Right lobe of liver (tissue), 6 donors: ENCODE data around the gene DAG1. TPM values are rescaled to one million over a fixed set of nuclear protein-coding genes. Genes with fewer than 3 reads are reported as not detected.
A peak's percentile ranks its signal among the peaks of the same experiment; 100 is the strongest.

Source experiments
- ATAC-seq, 4 donors: fragments of 200-7000 bp; cut with Tn5 transposase; one replicate each; pipeline ENCODE4 v1.9.1; 2020; ENCODE audit warnings: mild to moderate bottlenecking in 4 of 4, moderate library complexity in 4 of 4
- DNase-seq, 3 donors: peaks; one replicate each; pipeline ENCODE4 v3.0.0-alpha.2; 2020
- H3K27ac ChIP-seq, 3 donors: fragments of 200-600 bp; one replicate each; pipeline ENCODE4 v1.8.0; 2022
- H3K27me3 ChIP-seq, 2 donors: fragments of 200-600 bp; one replicate each; pipeline ENCODE4 v1.8.0; 2022
- H3K36me3 ChIP-seq, 4 donors: fragments of 200-600 bp; sonication (generic) in 1 of 4; one replicate each; pipeline versions ENCODE4 v1.5.1 to v1.8.0; 2017 to 2022; ENCODE audit warnings: control low read depth in 1 of 4
- H3K4me1 ChIP-seq, 4 donors: fragments of 200-600 bp; sonication (generic) in 1 of 4; one replicate each; pipeline versions ENCODE4 v1.5.1 to v1.8.0; 2017 to 2022; ENCODE audit warnings: control low read depth in 1 of 4
- H3K4me3 ChIP-seq, 3 donors: fragments of 200-600 bp; one replicate each; pipeline ENCODE4 v1.8.0; 2022
- H3K9me3 ChIP-seq, 4 donors: fragments of 200-600 bp; sonication (generic) in 1 of 4; one replicate each; pipeline versions ENCODE4 v1.5.1 to v1.8.0; 2017 to 2022; ENCODE audit warnings: control low read depth in 1 of 4
- CTCF ChIP-seq, 4 donors: fragments of 200-600 bp in 3 of 4; fragments of 450-650 bp in 1 of 4; IDR thresholded peaks; one replicate each; pipeline versions ENCODE4 v1.5.1 to v1.8.0; 2016 to 2022; ENCODE audit warnings: antibody characterized with exemption in 4 of 4, mild to moderate bottlenecking in 2 of 4
- POLR2A ChIP-seq: fragments of 450-650 bp; IDR thresholded peaks from one replicate; pipeline ENCODE4 v1.6.1; 2017; ENCODE audit warnings: antibody characterized with exemption, mild to moderate bottlenecking
- WGBS: methylation state at CpG from one replicate; pipeline ENCODE4 v1.1.6; 2018; ENCODE audit warnings: low coverage, low lambda C conversion rate; ENCODE audit not compliant: insufficient coverage; ENCODE audit errors: missing lambda C conversion rate; 5-methylcytosine and 5-hydroxymethylcytosine counted together
- intact Hi-C, 2 donors: fragments of 100-400 bp; cut with DNase I; formaldehyde crosslinking; loops; one replicate each; pipeline versions ENCODE4 v1.11.2 to v1.14.1; 2022
- total RNA-seq, 6 experiments: library from RNA; depleted of rRNA in 2 of 6; stranded (reverse); fragments of >200 nt in 2 of 6; fragmentation: NEBNext Ultra II Directional in 3 of 6; extraction: Animal tissue kit (Norgen Biotek cat#: 25700) in 3 of 6; gene quantifications; one replicate each; pipeline versions ENCODE4 v1.1.0 to v1.2.4, GENCODE V29; 2016 to 2023
- donor health status: DM: no; HTN: yes; CAD: no.
- donor health status: DM: no; HTN: no; CAD: no.
- donor health status: DM: no; HTN: no; CAD: no.
- donor health status: DM: no; HTN: yes; CAD: no.
- donor health status: DM: no; HTN: yes; CAD: no.

DAG1 gene
- total RNA-seq, 6 experiments from 2014 or later = 54.5 to 92.5 (median 65.2) TPM

- DNase-seq (no peak), ATAC-seq (no peak)
- TF ChIP-seq POLR2A (no peak), CTCF (IDR thresholded peaks at IDR 0.05) (no peak)
- H3K27me3 ChIP-seq = no peaks in the 10 kb centered on the region
- 100% methylated on average over 1 of the region's 13 CpGs for WGBS
- H3K4me3 ChIP-seq = no peak overlapping the region
- peaks cover 0 to 42% (median 18%) of the 10 kb centered on the region in 4 donors for H3K4me1 ChIP-seq
- H3K36me3 ChIP-seq = peaks cover 0 to 24% (median 1%) of the 10 kb centered on the region in 4 donors
- no peaks in the 10 kb centered on the region for H3K9me3 ChIP-seq
- peak overlapping the region in 1 of 3 donors; percentile 95 for H3K27ac ChIP-seq
- intact Hi-C loops = no loop called here
These were observed 63.0 kb downstream of the DAG1 start for GRCh38 chr3:49533031-49533430.

- peak overlapping the region; percentile 4 to 95 (median 73) for H3K27ac ChIP-seq
- 62% methylated on average over 7 of the region's 9 CpGs for WGBS
These were observed 63.9 kb downstream of the DAG1 start for GRCh38 chr3:49533786-49534519.

GRCh38 chr3:49534581-49535441 lies 64.7 kb downstream of the DAG1 start:
- Histone ChIP-seq H3K36me3 (peaks cover 0 to 24% (median 1%) of the 10 kb centered on the region in 4 donors), H3K9me3 (no peaks in the 10 kb centered on the region), H3K4me3 (no peak overlapping the region), H3K27me3 (no peaks in the 10 kb centered on the region), H3K27ac (peak overlapping the region; percentile 73 to 95 (median 86)), H3K4me1 (peaks cover 0 to 54% (median 21%) of the 10 kb centered on the region in 4 donors)
- DNase-seq = peak; percentile 76 to 89 (median 76)
- intact Hi-C loops = no loop called here
- 56% methylated on average over 11 of the region's 14 CpGs for WGBS
- no peak for TF ChIP-seq POLR2A
- TF ChIP-seq CTCF (IDR thresholded peaks at IDR 0.05) = no peak
- peak in 3 of 4 donors; percentile 30 to 34 (median 33) for ATAC-seq

More at GRCh38 chr3:49533786-49534519, 63.9 kb downstream of the DAG1 start:
- Histone ChIP-seq H3K36me3 (peaks cover 0 to 24% (median 1%) of the 10 kb centered on the region in 4 donors), H3K27me3 (no peaks in the 10 kb centered on the region), H3K4me1 (peaks cover 0 to 48% (median 18%) of the 10 kb centered on the region in 4 donors), H3K9me3 (no peaks in the 10 kb centered on the region), H3K4me3 (no peak overlapping the region)
- ATAC-seq (peak in 1 of 4 donors; percentile 11), DNase-seq (peak in 2 of 3 donors; percentile 56 to 78)
- intact Hi-C loops = no loop called here
- TF ChIP-seq CTCF (IDR thresholded peaks at IDR 0.05) = no peak
- no peak for TF ChIP-seq POLR2A

- TF ChIP-seq CTCF (IDR thresholded peaks at IDR 0.05) (peak in 1 of 4 donors; percentile 38), POLR2A (peak; percentile 14)
- intact Hi-C loops = no loop called here
- Histone ChIP-seq H3K36me3 (peaks cover 0 to 16% (median 0%) of the 10 kb centered on the region in 4 donors), H3K27ac (peak overlapping the region; percentile 59 to 95 (median 86)), H3K4me1 (peaks cover 0 to 66% (median 22%) of the 10 kb centered on the region in 4 donors), H3K27me3 (no peaks in the 10 kb centered on the region), H3K4me3 (no peak overlapping the region), H3K9me3 (no peaks in the 10 kb centered on the region)
- peak; percentile 27 to 56 (median 48) for ATAC-seq
- DNase-seq = peak; percentile 75 to 92 (median 89)
- WGBS = 14% methylated on average over 5 of the region's 7 CpGs
These were observed 66.2 kb downstream of the DAG1 start for GRCh38 chr3:49535971-49536874.
